Left kidney (tissue), 2 donors: Measurements from ENCODE around the gene FMN1. TPM values are rescaled to one million over a fixed set of nuclear protein-coding genes. Genes with fewer than 3 reads are reported as not detected.
A peak's percentile ranks its signal among the peaks of the same experiment; 100 is the strongest.
"Not testable (repeated sequence)": the region's sequence is repeated elsewhere in the genome, so short reads cannot be mapped to it uniquely, and the experiment has no call there.

ENCODE experiments used
- DNase-seq: peaks from one replicate; pipeline ENCODE4 v3.0.0-alpha.2; 2013
- polyA plus RNA-seq: library from polyadenylated mRNA; unstranded; fragments of 120-200 nt; gene quantifications from one replicate; pipeline ENCODE4 v1.2.1, GENCODE V29; 2013; ENCODE audit not compliant: insufficient read length

The FMN1 gene
- polyA plus RNA-seq, 1 donor: 23.1 TPM

GRCh38 chr15:32966512-32966911, 228.0 kb downstream of the FMN1 start:
- DNase-seq: no peak

DNA sequence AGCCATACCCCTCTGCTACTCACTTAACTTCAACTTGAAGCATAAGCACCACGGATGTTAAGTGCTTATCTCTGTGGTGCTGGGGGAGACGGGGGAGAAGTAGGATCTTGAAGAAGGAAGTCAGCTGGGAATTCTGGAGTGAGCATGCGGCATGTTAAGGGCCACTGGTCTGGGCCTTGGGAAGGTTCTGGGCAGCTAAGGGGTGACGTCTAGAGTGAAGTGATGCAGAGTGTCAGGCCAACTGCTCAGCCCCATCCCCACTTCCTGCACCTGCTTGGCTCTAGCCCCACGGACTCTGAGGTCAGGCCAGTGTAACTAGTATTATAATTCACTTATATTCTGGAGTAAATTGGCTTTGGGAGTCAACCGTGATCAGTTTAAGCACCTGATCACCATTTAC, 228.6 kb downstream of the FMN1 start:
- DNase-seq: no peak

DNA sequence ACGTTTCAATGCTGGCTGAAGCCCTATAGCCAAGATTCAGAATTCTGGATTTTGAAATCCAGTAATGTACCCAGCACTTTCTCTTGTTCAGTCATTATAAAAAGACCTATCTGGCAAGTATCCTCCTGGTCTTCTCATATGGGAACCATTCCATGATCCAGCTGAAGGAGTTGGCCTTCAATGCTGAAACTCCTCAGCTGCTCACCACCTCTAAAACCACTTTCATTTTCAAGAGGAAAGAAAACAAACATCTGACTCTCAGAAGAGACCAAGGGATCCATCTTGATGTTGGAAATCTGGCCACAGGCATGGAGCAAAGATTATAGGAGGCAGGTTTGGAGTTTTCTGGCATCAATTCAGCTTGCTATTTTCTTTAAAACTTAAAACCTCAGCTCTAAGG, 235.4 kb downstream of the FMN1 start:
- DNase-seq: no peak

- no peak for DNase-seq
Measured at GRCh38 chr15:32957219-32957618, 237.3 kb downstream of the FMN1 start.

DNA sequence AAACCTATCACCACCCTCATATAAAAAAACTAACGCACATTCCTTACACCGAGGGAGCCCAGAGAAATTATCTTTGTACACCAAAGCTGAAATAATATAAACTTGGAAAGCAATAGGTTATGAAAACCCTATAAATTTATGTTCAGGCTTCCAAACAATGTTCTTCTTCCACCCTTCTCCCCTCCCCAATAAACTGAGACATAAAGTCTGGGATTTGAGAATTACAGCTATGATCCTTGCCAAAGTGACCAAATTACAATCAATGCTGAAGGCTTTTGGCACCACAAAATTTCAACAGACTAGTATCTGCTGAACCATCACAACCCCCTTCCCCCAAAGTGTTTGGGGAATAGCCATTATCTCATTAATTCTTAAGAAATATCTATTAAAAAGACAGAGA, 237.8 kb downstream of the FMN1 start:
- no peak for DNase-seq

DNA sequence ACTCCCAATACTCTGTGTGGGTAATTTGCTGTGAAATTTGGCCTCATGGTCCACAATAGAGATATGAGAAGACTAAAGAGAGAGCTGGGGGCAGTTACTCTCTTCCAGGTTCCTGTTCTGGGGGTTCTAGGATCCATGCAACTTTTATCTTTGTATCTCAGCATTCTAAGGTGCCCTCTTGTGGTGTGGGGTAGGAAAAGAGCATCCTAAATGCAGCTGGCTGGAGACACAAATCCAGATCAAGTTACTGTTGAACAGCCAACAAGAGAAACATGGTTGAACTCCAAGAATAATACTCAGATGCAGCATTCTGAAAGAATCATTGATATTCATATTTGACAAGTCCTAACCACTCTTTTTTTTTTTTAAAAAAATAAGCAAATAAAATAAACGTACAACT, 238.5 kb downstream of the FMN1 start:
- DNase-seq: peak; percentile 48

GRCh38 chr15:32953533-32953910, 241.0 kb downstream of the FMN1 start:
- no peak for DNase-seq

DNA sequence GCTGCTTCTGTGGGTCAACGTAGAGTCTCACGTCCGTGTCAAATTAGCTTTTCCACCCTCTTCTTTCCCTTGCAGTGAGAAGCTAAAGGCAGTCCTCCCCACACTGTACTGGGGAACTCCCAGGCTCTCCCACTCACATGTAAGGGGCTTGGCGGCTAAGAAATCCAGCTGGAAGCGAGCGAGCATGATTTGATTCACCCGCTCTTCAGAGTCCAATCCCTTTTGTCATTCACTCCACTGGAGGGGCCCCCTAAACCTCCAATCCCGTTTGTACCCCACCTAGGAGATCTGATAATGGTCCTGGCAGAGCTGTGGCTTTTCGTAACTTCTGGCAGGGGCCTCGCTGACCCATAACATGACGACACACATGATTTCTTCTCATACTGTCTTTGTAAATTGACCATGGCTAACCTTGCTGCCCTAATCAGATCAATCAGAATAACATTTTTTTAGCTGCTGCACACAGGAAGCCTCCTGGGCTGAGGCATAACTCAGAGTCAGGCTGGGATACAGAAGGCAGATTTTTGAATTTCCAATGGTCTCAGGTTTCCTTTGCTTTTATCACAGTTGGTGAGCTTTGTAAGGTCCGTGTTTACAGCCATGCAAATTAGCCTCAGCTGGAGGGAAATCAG, 241.5 kb downstream of the FMN1 start:
- DNase-seq: peak; percentile 52

DNA sequence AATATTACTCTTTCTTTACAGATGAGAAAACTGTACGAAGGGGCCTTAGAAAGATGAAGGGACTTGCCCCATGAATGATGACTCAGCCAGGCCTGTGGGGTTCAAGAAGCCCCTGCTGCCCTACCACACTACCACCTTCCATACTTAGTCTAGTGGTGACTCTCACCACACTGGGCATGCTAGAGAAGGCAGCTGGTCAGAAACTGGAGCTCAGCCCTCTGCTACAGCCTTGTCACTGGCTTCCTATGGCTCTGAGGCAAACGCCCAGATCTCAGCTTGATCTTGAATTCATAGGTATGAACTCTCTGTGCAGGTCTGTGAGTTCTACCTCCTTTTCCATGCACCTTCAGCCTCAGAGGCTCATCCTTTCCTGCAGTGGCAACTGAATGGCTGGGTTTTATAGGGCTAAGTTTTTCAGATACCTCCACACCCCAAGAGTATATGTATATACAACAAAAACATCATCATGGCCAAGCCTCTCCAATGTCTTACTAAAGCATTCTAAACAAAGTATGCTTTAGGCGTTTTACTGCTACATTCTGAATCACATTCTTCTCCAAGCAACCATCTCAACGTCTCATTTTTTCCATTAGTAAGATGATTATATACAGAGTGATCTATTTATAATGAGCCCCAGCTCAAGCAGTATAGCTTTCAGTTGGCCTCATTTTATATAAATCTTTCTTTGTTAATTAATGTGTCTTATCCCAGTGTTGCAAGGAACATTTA, 242.6 kb downstream of the FMN1 start:
- no peak for DNase-seq

GRCh38 chr15:32950051-32950450, 244.5 kb downstream of the FMN1 start:
- not testable (repeated sequence) for DNase-seq

DNA sequence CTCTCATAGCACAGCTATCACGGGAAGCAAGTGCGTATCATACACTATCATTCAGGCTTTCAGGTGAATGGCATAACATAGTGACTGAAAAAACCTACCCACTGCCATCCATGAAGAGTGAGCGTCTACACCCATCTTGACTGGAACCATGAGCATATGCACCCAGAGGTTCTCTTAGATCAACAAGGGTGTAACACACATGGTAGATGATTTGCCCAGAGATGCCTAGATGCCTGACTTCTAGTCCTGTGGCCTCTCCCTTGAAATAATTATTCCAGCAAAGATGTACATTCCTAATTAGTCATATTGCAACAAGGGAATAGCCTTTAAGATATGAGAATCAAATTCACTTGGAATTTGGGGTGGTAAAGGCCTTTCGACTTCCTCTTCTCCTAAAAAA, 248.3 kb downstream of the FMN1 start:
- no peak for DNase-seq

- DNase-seq: no peak
Measured at GRCh38 chr15:32944431-32944830, 250.1 kb downstream of the FMN1 start.

- DNase-seq: no peak
Measured at GRCh38 chr15:32943711-32944110, 250.8 kb downstream of the FMN1 start.

- no peak for DNase-seq
Measured at GRCh38 chr15:32942401-32942841, 252.1 kb downstream of the FMN1 start.

GRCh38 chr15:32941823-32942222, 252.7 kb downstream of the FMN1 start:
- no peak for DNase-seq

GRCh38 chr15:32936976-32937375, 257.5 kb downstream of the FMN1 start:
- no peak for DNase-seq

DNA sequence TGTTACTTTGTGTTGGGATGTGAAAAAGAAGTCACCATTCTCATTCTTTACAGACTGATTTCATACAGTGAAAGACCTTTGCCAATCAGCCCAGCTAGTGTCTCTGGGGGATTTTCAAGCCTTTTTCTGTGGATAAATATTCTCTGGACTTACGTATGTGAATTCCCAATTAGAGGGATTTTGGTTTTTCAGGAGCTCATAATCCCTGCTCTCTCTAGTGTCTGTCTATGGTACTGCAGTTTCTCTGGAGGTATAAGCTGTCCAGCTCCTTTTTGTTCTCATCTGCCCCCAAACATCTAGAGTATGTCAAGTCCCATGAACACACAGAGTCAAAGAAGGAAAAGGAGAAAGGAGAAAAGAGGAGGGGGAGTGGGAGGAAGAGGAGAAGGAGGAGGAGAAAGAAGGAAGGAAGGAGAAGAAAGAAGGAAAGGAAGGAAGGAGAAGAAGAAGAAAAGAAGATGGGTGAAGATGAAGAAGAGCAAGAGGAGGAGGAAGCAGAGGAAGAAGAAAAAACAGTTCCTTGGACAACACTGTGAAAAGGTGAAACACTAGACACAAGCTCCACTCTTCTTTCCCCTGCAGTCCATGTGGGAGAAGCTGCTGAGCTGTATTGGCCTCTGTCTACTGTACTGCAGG, 258.1 kb downstream of the FMN1 start:
- no peak for DNase-seq

GRCh38 chr15:32935139-32935538, 259.4 kb downstream of the FMN1 start:
- no peak for DNase-seq

GRCh38 chr15:32933236-32933635, 261.3 kb downstream of the FMN1 start:
- no peak for DNase-seq

DNA sequence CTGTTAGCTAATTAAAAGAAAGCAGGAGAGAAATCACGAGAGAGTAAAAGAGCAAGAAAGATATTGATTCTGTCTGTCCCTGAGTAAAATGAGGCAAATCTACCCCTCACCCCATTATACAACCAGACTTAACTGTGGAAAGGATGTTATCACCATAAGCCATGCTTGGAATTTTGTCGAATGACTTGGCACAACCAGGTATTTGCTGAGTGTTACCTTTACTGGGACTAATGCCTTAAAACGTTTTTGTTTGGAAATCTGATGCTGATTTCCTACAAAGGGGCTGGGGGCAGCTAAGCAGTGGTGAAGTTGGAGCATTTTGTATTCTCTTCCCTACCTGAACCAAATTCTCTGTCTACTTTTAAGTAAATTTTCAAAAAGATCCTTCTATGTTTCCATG, 265.6 kb downstream of the FMN1 start:
- DNase-seq: no peak

DNA sequence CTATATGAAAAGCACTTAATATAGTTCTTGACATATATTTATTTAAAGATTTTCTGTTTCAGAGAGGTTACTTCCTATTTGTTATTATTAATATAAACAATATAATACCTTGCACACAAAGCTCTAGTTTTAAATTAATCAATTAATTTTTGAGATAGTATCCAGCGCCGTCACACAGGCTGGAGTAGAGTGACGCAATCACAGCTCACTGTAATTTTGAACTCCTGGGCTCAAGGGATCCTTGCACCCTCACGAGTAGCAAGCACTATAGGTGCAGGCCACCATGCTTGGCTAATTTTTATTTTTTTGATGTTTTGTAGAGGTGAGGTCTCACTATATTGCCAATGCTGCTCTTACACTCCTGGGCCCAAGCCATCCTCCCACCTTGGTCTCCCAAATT, 267.4 kb downstream of the FMN1 start:
- DNase-seq: no peak

DNA sequence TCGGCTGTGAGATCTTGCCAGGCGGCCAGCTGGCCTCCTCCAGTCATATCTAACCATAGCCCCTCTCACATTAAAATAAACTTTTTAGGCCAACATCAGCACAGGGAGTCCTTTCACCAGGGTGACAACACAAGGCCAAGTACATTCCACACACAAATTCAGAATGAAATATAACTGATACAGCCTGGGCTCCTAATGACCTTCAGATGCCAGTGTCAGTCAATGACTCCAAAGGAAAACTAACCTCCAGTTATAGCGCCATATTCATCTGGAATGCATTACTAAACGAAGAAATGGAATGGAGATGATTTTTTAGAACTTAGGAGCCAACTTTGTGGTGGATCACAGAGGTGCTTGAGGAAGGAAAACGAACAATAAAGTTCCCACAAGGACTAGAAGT, 271.3 kb downstream of the FMN1 start:
- DNase-seq: no peak

DNA sequence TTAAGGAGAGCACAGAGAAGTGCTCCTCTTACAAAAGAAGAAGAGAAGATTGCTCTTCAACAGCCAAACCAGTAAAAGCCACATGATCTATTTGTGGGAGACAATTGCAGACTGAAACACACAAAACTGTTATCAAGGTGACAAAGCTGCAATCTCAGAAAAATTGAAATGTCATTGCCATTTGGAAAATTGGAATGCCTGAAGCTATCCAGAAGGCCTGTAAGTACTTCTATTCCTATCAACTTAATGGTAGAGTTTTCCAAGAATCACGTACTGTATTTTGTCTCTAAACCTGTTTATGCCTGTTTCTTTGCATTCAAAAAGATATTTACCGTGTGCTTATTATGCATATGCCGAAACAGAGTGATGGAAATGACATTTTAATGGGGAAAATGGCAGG, 272.0 kb downstream of the FMN1 start:
- DNase-seq: no peak
